SK-N-MC (cell line): ENCODE data around the gene UBE2G2.

Experiments used
- EZH2 ChIP-seq: fragments of 200-600 bp; sonication (generic); IDR thresholded peaks from one replicate; pipeline ENCODE4 v1.6.1; 2017; ENCODE audit warnings: antibody characterized with exemption
- POLR2AphosphoS5 ChIP-seq: IDR thresholded peaks from 2 replicates; pipeline ENCODE4 v1.6.1; 2012; ENCODE audit warnings: mild to moderate bottlenecking, low read depth, low read length, borderline replicate concordance

DNA sequence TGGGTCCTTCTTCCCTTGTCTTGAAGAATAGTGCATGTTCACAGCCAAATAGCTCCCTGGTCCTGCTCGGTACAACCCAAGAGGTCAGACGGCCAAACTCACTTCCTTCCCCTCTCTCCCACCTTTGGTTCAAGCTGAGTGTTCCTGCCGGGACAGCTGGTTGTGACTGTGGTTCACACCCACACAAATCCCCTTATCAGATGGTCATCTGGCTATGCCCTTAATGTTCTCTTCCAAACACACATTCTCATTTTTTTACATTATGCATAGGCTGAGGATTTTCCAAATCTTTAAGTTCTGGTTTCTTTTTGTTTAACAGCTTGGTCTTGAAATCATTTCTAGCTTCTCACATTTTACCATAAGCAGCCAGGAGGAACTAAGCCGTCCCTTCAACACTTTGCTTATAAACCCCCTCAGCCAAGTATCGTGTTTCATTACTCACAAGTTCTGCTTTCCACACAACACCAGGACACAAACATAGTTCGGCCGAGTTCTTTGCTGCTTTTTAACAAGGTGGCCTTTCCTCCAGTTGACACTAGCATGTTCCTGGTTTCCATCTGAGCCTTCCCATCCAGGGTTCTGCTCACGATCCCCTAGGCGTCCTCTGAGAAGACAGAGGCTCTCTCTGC, 70.6 kb downstream of the UBE2G2 start:
- TF ChIP-seq EZH2: no peak
- TF ChIP-seq POLR2AphosphoS5: no peak
